ENCODE measurements around the gene FOXO1.

The FOXO1 gene

GRCh38 chr13:40605573-40605972 is 60.9 kb downstream of the FOXO1 start:
- no peak for DNase-seq (ENCODE audit: low read depth)

- DNase-seq (ENCODE audit: low read depth): no peak
These were observed 62.3 kb downstream of the FOXO1 start for GRCh38 chr13:40604135-40604534.

- DNase-seq (ENCODE audit: low read depth): no peak
These were observed 66.2 kb downstream of the FOXO1 start for GRCh38 chr13:40600149-40600751.

- DNase-seq (ENCODE audit: low read depth): no peak
These were observed 66.7 kb downstream of the FOXO1 start for GRCh38 chr13:40599747-40600146.

GRCh38 chr13:40599124-40599523 is 67.3 kb downstream of the FOXO1 start:
- no peak for DNase-seq (ENCODE audit: low read depth)

DNA sequence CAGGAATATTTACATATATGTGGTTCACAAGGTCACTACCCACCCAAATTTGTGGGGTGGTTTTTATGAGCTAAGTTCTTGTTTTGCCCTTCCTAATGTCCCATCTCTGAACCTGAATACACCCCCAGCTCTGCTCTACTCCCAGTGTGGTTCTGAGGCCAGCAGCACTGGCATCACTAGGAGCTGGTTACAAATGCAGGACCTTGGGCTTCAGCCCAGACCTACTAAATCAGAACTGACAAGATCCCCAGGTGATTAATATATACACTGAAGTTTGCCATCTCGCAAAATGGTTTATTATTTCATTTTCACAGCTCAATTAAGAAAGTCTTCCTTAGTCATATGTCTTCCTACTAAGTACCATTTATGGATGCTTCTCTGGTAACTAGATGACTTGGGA is 67.9 kb downstream of the FOXO1 start:
- DNase-seq (ENCODE audit: low read depth): no peak

- DNase-seq (ENCODE audit: low read depth): no peak
These were observed 68.6 kb downstream of the FOXO1 start for GRCh38 chr13:40597735-40598365.

DNA sequence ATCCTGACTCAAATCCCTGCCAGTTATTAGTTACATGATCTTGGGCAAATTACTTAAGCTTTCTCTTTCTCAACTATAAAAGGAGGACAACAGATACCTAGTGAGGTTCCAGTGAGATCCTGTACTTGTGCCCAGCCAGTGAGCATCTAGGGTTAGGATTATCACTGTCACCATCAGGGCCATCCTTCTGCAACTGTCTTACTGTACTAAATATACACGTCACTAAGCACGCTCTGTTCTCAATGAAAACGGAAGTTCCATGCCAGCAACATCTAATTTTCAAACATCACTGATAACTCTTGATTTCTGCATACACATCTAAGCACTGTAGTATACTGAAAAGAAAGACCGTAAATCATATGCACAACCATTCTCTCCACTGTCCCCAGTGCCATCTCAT is 70.0 kb downstream of the FOXO1 start:
- no peak for DNase-seq (ENCODE audit: low read depth)

- DNase-seq (ENCODE audit: low read depth): no peak
These were observed 70.7 kb downstream of the FOXO1 start for GRCh38 chr13:40595693-40596092.

DNA sequence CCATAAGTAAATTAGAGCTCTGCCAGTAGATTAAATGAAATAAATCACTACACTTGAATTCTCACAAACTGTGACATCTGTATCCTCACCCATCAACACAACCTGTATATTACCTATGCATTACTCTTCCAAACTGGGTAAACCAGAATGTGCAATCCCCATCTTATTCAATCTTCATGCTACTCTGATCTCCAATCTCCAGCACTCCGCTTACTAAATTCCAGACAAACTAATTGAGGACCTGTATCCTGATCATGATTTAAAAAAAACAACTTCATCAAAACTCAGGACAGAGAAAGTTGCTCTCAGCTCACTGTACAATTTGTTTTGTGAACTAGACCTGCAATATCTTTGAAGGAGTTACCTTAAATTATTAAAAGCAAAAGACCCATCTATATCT is 74.4 kb downstream of the FOXO1 start:
- no peak for DNase-seq (ENCODE audit: low read depth)

DNA sequence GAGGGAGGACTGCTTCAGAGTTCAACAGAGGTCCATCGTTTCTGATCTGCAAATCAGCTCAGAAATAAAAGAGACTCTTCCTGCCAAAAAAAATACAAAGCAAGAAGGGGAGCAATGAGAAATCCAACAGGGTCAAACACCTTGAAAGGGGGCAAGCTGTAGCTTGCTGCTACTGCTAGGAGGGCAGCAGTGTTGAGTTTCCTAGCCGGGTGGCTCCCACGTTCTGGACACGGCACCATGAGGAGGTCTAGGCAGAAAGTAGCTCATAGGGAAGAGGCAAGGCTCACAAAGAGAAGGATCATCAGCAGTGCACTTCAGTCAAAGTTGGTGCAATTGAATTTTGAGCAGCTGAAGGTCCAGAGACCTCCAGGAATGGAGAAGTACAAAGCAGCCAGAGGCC is 75.3 kb downstream of the FOXO1 start:
- DNase-seq (ENCODE audit: low read depth): no peak

DNA sequence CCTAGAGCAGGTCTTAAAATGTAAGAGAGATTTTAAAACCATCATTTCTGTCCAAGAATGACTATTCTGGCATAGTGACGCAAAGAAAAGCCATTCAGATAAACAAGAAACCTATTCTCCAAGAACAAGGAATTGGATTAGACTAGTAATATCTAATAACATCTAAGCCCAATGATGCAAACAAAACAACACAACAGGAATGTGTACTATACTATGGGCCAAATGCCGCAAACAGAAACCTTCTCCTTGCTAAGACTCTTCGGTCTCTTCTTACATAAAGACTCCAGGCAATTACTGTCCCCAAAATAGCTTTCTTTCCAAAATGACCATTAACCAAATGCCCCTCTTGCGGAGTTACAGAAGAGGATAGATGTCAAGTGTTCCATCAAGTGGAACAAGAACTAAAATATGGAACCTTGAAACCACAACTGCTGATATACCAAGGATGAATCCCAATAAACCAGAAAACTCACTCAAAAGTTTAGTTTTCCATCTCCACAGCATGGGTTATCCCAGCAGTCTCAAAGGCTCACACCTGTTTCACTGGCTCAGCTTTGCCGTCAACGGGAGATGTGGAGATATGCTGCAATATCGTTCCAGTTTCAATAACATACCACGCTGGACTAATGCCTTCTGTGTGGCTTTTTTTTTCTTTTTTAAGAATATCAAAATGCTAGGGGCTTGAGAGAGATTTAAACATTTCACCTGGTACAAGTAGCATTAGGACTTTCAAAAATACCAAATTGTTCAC is 76.2 kb downstream of the FOXO1 start:
- DNase-seq (ENCODE audit: low read depth): no peak

DNA sequence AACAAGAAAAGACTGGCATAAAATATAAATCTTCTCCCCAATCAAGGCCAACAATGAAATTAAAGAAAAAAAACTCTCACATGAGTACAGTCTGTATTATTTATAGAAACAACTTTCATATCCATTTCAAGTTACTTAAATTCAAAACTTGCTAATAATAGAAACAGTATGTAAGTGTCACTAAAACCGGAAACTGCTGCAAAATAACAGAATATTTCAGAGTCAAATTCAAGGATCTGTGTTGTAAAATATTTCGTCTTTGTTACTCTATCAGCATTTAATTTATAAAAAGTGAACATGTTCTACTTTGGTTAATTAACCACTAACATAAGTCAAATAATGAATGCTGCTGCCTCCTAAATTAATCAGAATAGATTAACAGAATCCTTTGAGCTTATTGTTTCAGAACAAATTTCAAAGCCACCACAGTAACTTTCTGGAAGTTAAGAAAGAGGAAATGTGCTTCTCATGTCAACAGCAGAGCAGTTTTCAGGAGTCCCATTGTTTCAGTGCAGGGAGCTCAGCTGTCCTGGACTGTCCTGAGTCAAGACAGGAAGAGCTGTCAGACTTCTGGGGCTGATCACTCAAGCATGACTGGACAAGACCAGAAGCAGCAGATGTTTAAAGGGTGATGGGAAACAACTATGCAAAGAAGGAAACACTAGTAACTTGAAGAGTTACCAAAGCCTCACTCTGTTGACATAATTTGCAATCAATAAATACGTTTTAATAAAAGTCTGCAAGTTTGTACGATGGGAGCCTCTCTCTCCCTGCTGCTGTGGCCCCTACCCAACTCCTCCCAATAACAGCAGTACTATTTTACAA is 76.9 kb downstream of the FOXO1 start:
- no peak for DNase-seq (ENCODE audit: low read depth)

GRCh38 chr13:40588101-40588500 is 78.3 kb downstream of the FOXO1 start:
- DNase-seq (ENCODE audit: low read depth): no peak

DNA sequence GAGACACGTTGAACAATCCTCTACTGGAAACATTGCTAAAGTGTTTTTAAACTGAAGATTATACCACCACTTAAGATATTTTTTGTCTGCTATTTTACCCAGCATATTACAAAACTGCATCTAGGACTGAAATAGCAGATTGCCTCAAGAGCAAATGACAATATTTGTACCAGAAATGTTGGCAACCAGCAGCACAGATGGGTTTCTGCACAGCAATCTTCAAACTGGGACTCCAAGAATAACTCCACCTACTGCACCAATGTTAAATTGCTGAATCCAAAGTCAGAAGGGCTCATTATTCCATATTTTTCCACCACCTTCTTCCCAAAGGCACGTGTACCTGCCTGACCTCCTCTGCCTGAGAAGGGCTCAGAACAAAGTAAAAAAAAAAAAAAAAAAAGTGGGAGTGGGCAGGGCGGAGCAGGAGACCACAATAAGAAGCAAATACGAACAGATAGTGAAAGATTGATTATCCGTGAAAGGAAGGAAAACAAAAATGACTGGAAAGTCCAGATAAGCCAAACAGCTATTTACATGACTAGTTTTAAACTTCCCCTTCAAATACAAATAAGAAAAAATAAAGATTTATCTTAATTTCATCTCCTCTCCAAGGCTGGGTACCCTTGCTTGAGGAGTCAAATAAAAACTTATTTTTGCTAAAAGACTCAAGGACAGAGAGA is 79.4 kb downstream of the FOXO1 start:
- DNase-seq (ENCODE audit: low read depth): no peak

GRCh38 chr13:40585911-40586471 is 80.5 kb downstream of the FOXO1 start:
- DNase-seq (ENCODE audit: low read depth): no peak

DNA sequence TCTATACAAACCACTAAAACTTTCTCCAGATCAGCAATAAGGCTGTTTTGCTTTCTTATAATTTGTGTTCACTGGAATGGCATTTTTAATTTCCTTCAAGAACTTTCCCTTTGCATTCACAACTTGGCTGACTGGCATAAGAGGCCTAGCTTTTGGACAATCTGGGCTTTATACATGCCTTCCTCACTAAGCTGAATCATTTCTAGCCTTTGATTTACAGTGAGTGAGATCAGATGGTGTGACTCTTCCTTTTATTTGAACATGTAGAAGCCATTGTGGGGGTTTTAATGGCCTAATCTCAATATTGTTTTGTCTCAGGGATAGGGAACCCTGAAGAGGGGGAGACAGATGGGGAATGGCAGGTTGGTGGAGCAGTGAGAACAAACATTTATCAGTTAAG is 82.7 kb downstream of the FOXO1 start:
- no peak for DNase-seq (ENCODE audit: low read depth)

GRCh38 chr13:40582531-40582930 is 83.9 kb downstream of the FOXO1 start:
- DNase-seq (ENCODE audit: low read depth): no peak

DNA sequence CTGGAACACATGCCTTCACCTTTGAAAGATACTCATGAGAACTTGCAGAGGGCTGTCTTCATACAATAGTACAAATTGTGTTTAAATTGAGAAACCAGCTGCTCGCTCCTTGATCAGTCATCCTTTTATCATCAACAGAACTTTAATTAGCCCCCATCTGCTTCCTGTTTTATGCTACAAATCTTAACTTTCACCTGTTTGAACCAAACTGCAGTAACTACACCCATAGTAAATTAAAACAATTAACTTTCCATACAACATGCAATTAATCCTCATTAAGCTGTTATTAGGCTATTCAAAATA is 85.2 kb downstream of the FOXO1 start:
- DNase-seq (ENCODE audit: low read depth): no peak

- DNase-seq (ENCODE audit: low read depth): no peak
These were observed 85.7 kb downstream of the FOXO1 start for GRCh38 chr13:40580566-40581276.

DNA sequence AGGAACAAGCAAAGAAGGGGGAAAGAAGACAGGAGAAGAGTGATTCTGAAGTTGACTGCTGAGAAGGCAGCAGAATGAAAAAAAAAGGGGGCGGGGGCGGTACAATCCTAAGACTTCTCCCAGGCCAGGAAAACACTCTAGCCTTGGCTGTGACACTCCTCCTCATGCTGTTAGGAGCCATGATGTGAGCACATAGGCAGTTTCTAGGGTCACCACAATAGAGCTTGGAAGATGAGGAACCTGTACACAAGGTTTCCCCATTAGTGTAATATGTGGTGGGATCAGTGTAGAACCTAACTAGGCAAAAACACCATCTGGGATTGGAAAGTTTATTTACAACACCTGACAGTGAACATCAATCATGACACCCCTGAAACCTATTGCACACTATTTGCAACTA is 86.9 kb downstream of the FOXO1 start:
- no peak for DNase-seq (ENCODE audit: low read depth)

Data from stimulated activated CD8-positive, alpha-beta memory T cell treated with anti-CD3 and anti-CD28 coated beads, Interleukin-7, amount 100 ng/mL, for 24 hours (primary cell).